OCI-LY3 (cell line): Measurements from ENCODE around the gene PIK3C2G.

Source experiments
- EZH2phosphoT487 ChIP-seq: fragments of 200-600 bp; shearing (Covaris generic); IDR thresholded peaks from 2 replicates; pipeline ENCODE4 v1.6.1; 2018; ENCODE audit warnings: antibody characterized with exemption, mixed run types, low read depth
- TF ChIP-seq, protein P1 (sequence below): fragments of 200-600, 300-600 bp; sonication (generic); IDR thresholded peaks from 2 replicates; pipeline ENCODE4 v1.5.1; 2014; ENCODE audit warnings: antibody characterized with exemption, low read length, low read depth

DNA sequence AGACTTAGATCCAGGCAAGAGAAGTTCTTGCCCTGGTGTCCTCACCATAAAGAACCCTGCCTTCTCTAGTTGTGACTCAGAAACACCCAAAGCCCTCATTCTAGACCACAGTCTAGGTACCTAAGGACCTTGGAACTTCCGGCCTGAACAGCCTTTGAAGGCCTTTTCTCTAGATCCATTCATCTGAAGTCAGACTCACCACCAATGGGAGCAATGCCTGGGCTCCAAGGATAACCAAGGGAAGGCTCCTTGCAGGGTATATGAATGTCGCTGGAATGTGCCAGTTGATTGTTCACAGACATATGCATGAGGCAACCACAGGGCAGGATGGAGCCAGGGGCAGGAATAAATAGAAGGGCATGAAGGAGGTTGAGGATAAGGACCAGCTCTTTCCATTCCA lies 390.2 kb downstream of the PIK3C2G start:
- TF ChIP-seq, protein P1, sequence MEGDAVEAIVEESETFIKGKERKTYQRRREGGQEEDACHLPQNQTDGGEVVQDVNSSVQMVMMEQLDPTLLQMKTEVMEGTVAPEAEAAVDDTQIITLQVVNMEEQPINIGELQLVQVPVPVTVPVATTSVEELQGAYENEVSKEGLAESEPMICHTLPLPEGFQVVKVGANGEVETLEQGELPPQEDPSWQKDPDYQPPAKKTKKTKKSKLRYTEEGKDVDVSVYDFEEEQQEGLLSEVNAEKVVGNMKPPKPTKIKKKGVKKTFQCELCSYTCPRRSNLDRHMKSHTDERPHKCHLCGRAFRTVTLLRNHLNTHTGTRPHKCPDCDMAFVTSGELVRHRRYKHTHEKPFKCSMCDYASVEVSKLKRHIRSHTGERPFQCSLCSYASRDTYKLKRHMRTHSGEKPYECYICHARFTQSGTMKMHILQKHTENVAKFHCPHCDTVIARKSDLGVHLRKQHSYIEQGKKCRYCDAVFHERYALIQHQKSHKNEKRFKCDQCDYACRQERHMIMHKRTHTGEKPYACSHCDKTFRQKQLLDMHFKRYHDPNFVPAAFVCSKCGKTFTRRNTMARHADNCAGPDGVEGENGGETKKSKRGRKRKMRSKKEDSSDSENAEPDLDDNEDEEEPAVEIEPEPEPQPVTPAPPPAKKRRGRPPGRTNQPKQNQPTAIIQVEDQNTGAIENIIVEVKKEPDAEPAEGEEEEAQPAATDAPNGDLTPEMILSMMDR: no peak
- no peak for TF ChIP-seq EZH2phosphoT487
